HG03095 (cell line): ENCODE results near the gene PPRC1.

Experiments used
- ATAC-seq: cut with Tn5 transposase; IDR thresholded peaks from one replicate; pipeline ENCODE4 v1.9.1; 2021; ENCODE audit warnings: moderate library complexity; ENCODE audit not compliant: unreplicated experiment

Gene PPRC1

GRCh38 chr10:102147561-102147960 lies 14.7 kb downstream of the PPRC1 start:
- no peak for ATAC-seq

GRCh38 chr10:102148275-102148674 lies 15.4 kb downstream of the PPRC1 start:
- no peak for ATAC-seq

GRCh38 chr10:102150970-102151773 lies 18.3 kb downstream of the PPRC1 start:
- ATAC-seq = no peak

GRCh38 chr10:102151774-102152544 lies 19.1 kb downstream of the PPRC1 start, which contains the start of gene NOLC1:
TSS of gene NOLC1 (plus strand) at chr10:102152389. CDS start at chr10:102152411, 22 bp downstream.
- peak; percentile 92 for ATAC-seq

- peak; percentile 19 for ATAC-seq
These were observed 19.7 kb downstream of the PPRC1 start for GRCh38 chr10:102152545-102152890.

GRCh38 chr10:102153093-102153620 lies 20.3 kb downstream of the PPRC1 start:
- ATAC-seq = no peak

- no peak for ATAC-seq
These were observed 21.8 kb downstream of the PPRC1 start for GRCh38 chr10:102154466-102155116.

GRCh38 chr10:102157224-102157623 lies 24.4 kb downstream of the PPRC1 start:
- ATAC-seq = no peak

- no peak for ATAC-seq
These were observed 26.3 kb downstream of the PPRC1 start for GRCh38 chr10:102159051-102159597.

GRCh38 chr10:102159831-102160230 lies 27.0 kb downstream of the PPRC1 start:
- ATAC-seq = no peak

- ATAC-seq = no peak
These were observed 30.6 kb downstream of the PPRC1 start for GRCh38 chr10:102163342-102163989.

GRCh38 chr10:102167861-102168260 lies 35.0 kb downstream of the PPRC1 start:
- no peak for ATAC-seq

GRCh38 chr10:102170602-102171001 lies 37.8 kb downstream of the PPRC1 start:
- ATAC-seq = no peak

- no peak for ATAC-seq
These were observed 39.4 kb downstream of the PPRC1 start for GRCh38 chr10:102172288-102172687.

GRCh38 chr10:102175415-102175814 lies 42.6 kb downstream of the PPRC1 start:
- ATAC-seq = no peak

- ATAC-seq = no peak
These were observed 51.8 kb downstream of the PPRC1 start for GRCh38 chr10:102184606-102185005.

- no peak for ATAC-seq
These were observed 52.4 kb downstream of the PPRC1 start for GRCh38 chr10:102185272-102185671.

GRCh38 chr10:102185811-102186527 lies 53.1 kb downstream of the PPRC1 start:
- no peak for ATAC-seq

GRCh38 chr10:102188298-102188940 lies 55.6 kb downstream of the PPRC1 start:
- ATAC-seq = no peak
